ENCODE data around the gene CACNA1G.

Gene CACNA1G

DNA sequence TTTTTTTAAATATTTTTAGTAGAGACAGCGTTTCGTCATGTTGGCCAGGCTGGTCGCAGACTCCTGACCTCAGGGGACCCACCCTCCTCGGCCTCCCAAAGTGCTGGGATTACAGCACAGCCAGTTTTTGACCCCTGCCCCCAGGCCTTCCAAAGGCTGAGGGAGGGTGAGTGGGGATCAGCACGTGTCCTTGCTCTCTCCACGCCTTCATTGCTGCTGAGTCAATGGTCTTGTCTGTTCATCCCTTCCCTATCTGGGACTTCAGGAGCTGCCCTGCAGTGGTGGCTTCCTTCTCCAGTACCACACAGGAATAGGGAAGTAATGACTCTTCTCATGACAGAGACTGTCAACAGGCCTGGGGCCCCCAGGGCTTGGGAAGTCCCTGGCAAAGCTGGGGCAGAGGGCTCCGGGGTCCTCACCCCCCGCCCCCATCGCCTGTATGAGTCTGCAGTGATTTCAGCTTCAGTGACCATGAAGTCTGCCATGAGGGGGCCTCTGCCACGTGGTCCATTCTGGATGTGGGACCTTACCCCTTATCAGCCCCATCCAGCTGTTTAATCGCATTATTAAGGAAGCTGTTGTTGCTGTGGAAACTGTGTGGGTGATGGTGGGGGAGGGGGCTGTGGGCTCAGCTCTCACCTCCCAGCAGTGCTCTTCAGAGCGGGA, 80.3 kb downstream of the CACNA1G start:
- Histone ChIP-seq H3K9me2 (replicated peaks; ENCODE audit: control insufficient read depth, low read length) (no peaks in the 10 kb centered on the region), H3K79me2 (ENCODE audit: control insufficient read depth, low read length) (no peaks in the 10 kb centered on the region), H3K27ac (ENCODE audit: low read depth, low read length) (no peak overlapping the region), H3K36me3 (ENCODE audit: control insufficient read depth, low read length) (no peaks in the 10 kb centered on the region), H3K27me3 (ENCODE audit: control insufficient read depth, low read length) (peaks cover 37% of the 10 kb centered on the region), H3K4me3 (ENCODE audit: low read length) (no peak overlapping the region), H3K4me2 (ENCODE audit: low read length) (no peak overlapping the region), H3K9me3 (ENCODE audit: control insufficient read depth, insufficient read depth, low read length) (no peaks in the 10 kb centered on the region), H3F3A (ENCODE audit: control insufficient read depth, insufficient read depth) (no peaks in the 10 kb centered on the region), H4K20me1 (ENCODE audit: control insufficient read depth, insufficient read depth, low read depth, low read length) (no peaks in the 10 kb centered on the region), H3K4me1 (ENCODE audit: control insufficient read depth, low read length) (peaks cover 7% of the 10 kb centered on the region)
- TF ChIP-seq, protein P1, sequence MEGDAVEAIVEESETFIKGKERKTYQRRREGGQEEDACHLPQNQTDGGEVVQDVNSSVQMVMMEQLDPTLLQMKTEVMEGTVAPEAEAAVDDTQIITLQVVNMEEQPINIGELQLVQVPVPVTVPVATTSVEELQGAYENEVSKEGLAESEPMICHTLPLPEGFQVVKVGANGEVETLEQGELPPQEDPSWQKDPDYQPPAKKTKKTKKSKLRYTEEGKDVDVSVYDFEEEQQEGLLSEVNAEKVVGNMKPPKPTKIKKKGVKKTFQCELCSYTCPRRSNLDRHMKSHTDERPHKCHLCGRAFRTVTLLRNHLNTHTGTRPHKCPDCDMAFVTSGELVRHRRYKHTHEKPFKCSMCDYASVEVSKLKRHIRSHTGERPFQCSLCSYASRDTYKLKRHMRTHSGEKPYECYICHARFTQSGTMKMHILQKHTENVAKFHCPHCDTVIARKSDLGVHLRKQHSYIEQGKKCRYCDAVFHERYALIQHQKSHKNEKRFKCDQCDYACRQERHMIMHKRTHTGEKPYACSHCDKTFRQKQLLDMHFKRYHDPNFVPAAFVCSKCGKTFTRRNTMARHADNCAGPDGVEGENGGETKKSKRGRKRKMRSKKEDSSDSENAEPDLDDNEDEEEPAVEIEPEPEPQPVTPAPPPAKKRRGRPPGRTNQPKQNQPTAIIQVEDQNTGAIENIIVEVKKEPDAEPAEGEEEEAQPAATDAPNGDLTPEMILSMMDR (IDR thresholded peaks at IDR 0.05; ENCODE audit: low read depth, low read length, poor library complexity, severe bottlenecking) = no peak
- no peak for TF ChIP-seq EZH2phosphoT487 (IDR thresholded peaks at IDR 0.05; ENCODE audit: borderline replicate concordance, low read length)

- H3K27ac ChIP-seq (ENCODE audit: low read depth, low read length) = no peak overlapping the region
- H4K20me1 ChIP-seq (ENCODE audit: control insufficient read depth, insufficient read depth, low read depth, low read length) = no peaks in the 10 kb centered on the region
- no peak overlapping the region for H3K4me3 ChIP-seq (ENCODE audit: low read length)
- peaks cover 7% of the 10 kb centered on the region for H3K4me1 ChIP-seq (ENCODE audit: control insufficient read depth, low read length)
- H3K36me3 ChIP-seq (ENCODE audit: control insufficient read depth, low read length) = no peaks in the 10 kb centered on the region
- TF ChIP-seq EZH2phosphoT487 (IDR thresholded peaks at IDR 0.05; ENCODE audit: borderline replicate concordance, low read length) = no peak
- TF ChIP-seq, protein P1 (IDR thresholded peaks at IDR 0.05; ENCODE audit: low read depth, low read length, poor library complexity, severe bottlenecking) = no peak
- no peak overlapping the region for H3K4me2 ChIP-seq (ENCODE audit: low read length)
- H3K9me2 ChIP-seq (replicated peaks; ENCODE audit: control insufficient read depth, low read length) = no peaks in the 10 kb centered on the region
- H3K79me2 ChIP-seq (ENCODE audit: control insufficient read depth, low read length) = no peaks in the 10 kb centered on the region
- H3K9me3 ChIP-seq (ENCODE audit: control insufficient read depth, insufficient read depth, low read length) = no peaks in the 10 kb centered on the region
- no peaks in the 10 kb centered on the region for H3F3A ChIP-seq (ENCODE audit: control insufficient read depth, insufficient read depth)
- H3K27me3 ChIP-seq (ENCODE audit: control insufficient read depth, low read length) = peaks cover 34% of the 10 kb centered on the region
These were observed 80.8 kb downstream of the CACNA1G start for GRCh38 chr17:50641357-50641756.

DNA sequence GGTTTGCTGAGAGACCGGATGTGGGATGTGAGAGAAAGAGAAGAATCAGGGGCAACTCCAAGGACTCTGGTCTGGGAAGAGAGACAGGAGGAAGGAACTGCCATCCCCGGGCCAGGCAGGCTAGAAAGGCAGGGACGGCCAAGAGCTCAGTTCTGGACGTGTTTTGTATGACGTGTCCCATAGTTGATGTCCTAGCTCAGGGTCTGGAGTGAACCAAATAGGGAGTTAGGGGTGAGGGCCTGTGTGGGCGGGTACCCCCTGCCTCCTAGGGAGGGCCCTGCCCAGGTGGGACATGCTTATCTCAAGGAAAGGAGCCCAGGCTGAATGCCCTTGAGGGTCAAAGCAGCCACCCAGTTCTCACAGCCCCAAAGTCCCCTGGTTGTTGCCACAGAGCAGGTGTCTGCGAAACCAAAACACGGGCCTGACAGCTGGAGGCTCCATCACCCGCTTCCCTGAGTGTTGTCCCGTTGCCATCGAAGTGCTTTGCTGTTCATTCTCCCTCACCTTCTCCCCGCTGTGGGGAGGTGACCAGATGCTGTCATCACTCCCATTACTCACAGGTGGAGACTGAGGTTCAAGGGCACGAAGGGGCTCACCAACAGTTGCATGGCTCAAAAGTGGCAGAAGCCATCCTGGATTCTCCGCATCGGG, 81.7 kb downstream of the CACNA1G start:
- TF ChIP-seq, protein P1 (IDR thresholded peaks at IDR 0.05; ENCODE audit: low read depth, low read length, poor library complexity, severe bottlenecking) = no peak
- no peak for TF ChIP-seq EZH2phosphoT487 (IDR thresholded peaks at IDR 0.05; ENCODE audit: borderline replicate concordance, low read length)
- no peaks in the 10 kb centered on the region for H4K20me1 ChIP-seq (ENCODE audit: control insufficient read depth, insufficient read depth, low read depth, low read length)
- peaks cover 28% of the 10 kb centered on the region for H3K27me3 ChIP-seq (ENCODE audit: control insufficient read depth, low read length)
- H3F3A ChIP-seq (ENCODE audit: control insufficient read depth, insufficient read depth) = no peaks in the 10 kb centered on the region
- H3K9me3 ChIP-seq (ENCODE audit: control insufficient read depth, insufficient read depth, low read length) = no peaks in the 10 kb centered on the region
- H3K36me3 ChIP-seq (ENCODE audit: control insufficient read depth, low read length) = no peaks in the 10 kb centered on the region
- H3K4me2 ChIP-seq (ENCODE audit: low read length) = no peak overlapping the region
- peaks cover 7% of the 10 kb centered on the region for H3K4me1 ChIP-seq (ENCODE audit: control insufficient read depth, low read length)
- no peak overlapping the region for H3K27ac ChIP-seq (ENCODE audit: low read depth, low read length)
- no peaks in the 10 kb centered on the region for H3K9me2 ChIP-seq (replicated peaks; ENCODE audit: control insufficient read depth, low read length)
- no peak overlapping the region for H3K4me3 ChIP-seq (ENCODE audit: low read length)
- H3K79me2 ChIP-seq (ENCODE audit: control insufficient read depth, low read length) = no peaks in the 10 kb centered on the region
